AG10803 (cell line): Measurements from ENCODE around the gene MAGEB17.
"Not testable (repeated sequence)": the region's sequence is repeated elsewhere in the genome, so short reads cannot be mapped to it uniquely, and the experiment has no call there.

Experiments used
- DNase-seq: peaks from one replicate; pipeline ENCODE4 v3.0.0; 2010; ENCODE audit warnings: low read depth
- H3K4me3 ChIP-seq: 2 replicates; pipeline ENCODE4 v1.5.1; 2011; ENCODE audit warnings: mild to moderate bottlenecking, low read length, control low read depth
- TF ChIP-seq, protein P1 (sequence below): conservative IDR thresholded peaks from 2 replicates; pipeline ENCODE4 v1.5.1; 2011; ENCODE audit warnings: mild to moderate bottlenecking, low read length, control low read depth, inconsistent platforms

The MAGEB17 gene

DNA sequence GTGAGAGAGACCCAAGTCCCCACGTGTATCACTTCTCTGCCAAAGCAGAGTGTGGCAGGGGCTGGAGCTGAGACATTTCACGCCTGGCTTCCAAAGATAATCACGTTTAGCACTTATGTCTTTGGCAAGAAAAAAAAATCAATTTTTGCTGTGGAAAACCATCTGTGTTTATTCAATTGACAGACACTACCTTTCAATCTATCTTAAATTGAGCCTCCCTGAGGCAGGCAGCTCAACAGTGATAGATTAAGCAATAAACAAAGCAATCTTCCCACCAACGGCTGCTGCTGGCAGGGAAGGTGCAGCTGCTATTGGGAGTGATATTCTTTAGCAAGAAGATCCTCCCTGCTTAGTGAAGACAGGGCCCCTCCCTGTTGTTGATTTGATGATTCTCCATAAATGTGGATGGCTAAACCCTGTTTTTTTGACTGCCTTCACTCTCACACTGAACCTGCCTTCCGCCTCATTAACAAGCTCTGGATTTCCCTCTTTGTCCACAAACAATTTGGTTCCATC, 11.6 kb upstream of the MAGEB17 start:
- DNase-seq, result no peak
- no peak overlapping the region for H3K4me3 ChIP-seq
- TF ChIP-seq, protein P1, sequence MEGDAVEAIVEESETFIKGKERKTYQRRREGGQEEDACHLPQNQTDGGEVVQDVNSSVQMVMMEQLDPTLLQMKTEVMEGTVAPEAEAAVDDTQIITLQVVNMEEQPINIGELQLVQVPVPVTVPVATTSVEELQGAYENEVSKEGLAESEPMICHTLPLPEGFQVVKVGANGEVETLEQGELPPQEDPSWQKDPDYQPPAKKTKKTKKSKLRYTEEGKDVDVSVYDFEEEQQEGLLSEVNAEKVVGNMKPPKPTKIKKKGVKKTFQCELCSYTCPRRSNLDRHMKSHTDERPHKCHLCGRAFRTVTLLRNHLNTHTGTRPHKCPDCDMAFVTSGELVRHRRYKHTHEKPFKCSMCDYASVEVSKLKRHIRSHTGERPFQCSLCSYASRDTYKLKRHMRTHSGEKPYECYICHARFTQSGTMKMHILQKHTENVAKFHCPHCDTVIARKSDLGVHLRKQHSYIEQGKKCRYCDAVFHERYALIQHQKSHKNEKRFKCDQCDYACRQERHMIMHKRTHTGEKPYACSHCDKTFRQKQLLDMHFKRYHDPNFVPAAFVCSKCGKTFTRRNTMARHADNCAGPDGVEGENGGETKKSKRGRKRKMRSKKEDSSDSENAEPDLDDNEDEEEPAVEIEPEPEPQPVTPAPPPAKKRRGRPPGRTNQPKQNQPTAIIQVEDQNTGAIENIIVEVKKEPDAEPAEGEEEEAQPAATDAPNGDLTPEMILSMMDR, result no peak

DNA sequence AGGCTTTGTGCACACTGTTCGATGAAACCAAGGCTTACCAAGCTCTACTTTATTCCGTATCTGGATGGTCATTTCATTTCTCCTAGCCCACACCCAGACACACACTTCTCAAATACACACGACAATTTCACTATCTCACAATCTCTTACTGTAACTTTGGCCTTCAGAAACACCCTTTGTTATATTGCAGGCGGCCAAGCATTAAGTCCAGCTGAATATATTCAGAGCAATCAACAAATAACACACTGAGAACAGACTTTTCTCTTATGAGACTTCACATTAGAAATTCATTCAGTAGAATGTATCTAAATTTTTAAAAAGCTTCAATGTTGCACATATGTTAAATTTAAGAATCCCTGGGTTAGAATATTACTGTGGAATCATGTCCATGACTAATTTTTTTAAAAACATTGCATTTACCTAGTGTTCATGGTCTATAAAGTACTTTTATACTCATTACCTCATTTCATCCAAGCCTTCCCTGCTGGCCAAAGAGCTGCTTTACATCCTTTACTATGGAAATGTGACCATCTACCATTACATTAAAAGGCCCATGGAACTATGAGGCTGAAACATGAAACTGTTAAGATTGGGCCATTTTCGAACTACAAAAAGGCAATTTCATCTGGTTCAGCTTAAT, 10.5 kb upstream of the MAGEB17 start:
- no peak for DNase-seq
- TF ChIP-seq, protein P1, result no peak
- H3K4me3 ChIP-seq, result no peak overlapping the region

DNA sequence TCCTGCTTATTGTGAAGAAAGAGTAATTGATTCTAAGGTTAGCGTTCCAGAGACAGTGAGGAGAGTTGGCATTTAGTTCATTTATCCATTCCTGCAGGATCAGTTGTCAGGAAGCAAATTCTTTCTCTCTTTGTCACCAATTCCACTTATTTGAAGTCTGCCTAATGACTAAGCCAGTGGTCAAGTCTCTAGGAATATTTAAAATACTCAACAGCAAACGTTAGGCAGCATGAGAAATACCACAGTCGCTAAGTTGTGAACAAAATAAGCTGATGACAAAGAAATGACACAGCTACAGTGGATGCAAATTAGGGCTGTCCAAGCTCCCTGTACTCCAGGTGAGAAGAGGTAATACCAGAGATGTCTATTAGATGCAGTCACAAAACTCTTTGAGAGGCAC, 6.6 kb upstream of the MAGEB17 start:
- H3K4me3 ChIP-seq, result no peak overlapping the region
- peak; percentile 89 for DNase-seq
- TF ChIP-seq, protein P1, result no peak

DNA sequence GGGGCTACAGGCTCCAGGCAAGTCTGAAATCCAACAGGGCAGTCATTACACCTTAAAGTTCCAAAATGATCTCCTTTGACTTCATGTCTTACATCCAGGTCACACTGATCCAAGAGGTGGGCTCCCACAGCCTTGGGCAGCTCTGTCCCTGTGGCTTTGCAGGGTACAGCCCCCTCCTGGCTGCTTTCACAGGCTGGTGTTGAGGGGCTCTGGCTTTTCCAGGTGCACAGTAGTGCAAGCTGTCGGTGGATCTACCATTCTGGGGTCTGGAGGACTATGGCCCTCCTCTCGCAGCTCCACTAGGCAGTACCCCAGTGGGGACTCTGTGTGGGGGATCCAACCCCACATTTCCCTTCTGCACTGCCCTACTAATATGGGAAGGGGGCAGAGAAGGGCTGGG, 6.1 kb upstream of the MAGEB17 start:
- H3K4me3 ChIP-seq, DNase-seq: not testable (repeated sequence)

DNA sequence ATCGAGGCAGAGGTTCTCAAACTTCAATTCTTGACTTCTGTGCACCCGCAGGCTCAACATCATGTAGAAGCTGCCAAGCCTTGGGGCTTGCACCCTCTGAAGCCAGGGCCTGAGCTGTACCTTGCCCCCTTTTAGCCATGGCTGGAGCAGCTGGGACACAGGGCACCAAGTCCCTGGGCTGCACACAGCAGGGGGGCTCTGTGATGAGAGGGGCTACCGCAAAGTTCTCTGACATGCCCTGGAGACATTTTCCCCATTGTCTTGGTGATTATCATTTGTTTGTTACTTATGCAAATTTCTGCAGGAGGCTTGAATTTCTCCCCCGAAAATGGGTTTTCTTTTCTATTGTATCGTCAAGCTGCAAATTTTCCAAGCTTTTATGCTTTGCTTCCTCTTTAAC, 4.9 kb upstream of the MAGEB17 start:
- no peak for DNase-seq
- TF ChIP-seq, protein P1, result no peak
- no peak overlapping the region for H3K4me3 ChIP-seq

DNA sequence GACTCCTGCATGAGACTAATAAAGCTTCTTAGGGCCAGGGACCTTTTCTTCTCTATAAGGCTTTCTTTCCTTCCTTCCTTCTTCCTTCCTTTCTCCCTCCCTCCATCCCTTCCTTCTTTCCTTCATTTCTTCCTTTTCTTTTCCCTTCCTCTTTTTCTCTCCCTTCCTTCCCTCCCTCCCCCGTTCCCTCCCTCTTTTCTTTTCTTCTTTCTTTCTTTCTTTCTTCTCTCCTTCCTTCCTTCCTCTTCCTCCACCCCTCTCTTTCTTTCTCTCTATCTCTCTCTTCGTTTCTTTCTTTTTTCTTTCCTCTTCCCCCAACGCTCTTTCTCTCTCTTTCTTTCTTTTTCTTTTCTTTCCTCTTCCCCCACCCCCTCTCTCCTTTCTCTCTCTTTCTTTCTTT, 2.5 kb upstream of the MAGEB17 start:
- no peak for DNase-seq
- TF ChIP-seq, protein P1, result no peak
- no peak overlapping the region for H3K4me3 ChIP-seq

DNA sequence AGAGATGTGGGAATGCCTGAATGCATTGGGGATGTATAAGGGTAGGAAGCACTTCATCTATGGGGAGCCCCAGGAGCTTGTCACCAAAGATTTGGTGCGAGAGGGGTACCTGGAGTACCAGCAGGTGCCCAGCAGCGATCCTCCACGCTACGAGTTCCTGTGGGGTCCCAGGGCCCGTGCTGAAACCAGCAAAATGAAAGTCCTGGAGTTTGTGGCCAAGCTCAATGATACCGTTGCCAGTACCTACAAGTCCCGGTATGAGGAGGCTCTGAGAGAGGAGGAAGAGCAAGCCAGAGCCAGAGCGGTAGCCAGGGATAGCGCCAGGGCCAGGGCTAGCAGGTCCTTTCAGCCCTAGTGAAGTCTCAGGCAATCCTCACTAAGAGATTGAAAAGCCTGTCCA, 3.8 kb downstream of the MAGEB17 start:
- H3K4me3 ChIP-seq, result no peak overlapping the region
- no peak for DNase-seq
- TF ChIP-seq, protein P1, result no peak
